GM19455 (cell line): ENCODE data around the gene PTPRR.

ENCODE experiments used
- ATAC-seq: cut with Tn5 transposase; IDR thresholded peaks from one replicate; pipeline ENCODE4 v1.9.1; 2021; ENCODE audit not compliant: unreplicated experiment

The PTPRR gene

DNA sequence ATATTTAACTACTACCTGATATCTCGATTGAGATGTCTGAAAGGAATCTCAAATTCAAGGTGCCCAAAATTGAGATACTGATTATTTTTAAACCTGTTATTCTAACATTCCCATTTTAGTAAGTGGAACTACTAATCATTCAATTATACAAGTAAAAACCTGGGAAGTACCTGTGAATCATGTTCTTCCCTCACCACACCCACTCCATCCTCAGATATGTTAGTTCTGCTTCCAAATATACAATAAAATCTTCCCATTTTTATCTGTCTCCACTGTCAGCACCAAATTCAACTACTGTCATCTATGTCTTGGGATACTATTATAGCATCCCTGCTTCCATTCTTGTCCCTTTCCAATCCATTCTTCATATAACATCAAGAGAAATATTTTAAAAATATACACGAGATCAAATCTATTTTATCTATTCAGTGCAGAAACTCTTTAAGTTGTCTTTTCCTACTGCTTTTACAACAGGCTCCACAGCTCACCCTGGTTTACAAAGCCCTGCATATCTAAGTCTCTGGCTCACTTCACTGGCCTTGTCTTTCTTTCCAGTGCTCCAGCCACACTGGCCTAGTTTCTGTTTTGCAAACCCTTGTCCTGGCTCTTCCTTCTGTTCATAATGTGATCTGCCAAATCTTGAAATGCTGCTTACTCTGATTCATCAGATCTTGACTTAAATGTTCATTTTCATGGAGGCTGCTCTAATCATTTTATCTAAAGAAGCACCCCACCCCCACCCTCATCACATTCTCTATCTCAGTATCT is 122.3 kb downstream of the PTPRR start:
- no peak for ATAC-seq

DNA sequence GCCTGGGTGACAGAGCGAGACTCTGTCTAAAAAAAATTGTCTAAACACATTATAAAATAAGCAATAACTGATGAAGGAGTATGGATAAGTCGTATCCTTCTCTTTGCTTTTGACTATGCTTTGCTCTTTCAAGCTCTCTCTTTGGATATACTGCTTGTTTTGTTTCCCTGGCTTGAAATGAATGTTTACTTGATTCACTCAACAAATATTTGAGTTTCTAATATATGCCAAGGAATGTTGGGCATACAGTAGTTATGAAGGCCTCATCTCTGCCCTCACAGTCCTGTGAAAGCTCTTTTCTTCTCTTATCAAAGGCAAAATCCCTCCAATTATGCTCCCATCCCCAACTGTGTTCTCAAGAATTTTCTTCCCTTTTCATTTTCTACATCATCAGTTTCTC is 123.5 kb downstream of the PTPRR start:
- ATAC-seq, result no peak

DNA sequence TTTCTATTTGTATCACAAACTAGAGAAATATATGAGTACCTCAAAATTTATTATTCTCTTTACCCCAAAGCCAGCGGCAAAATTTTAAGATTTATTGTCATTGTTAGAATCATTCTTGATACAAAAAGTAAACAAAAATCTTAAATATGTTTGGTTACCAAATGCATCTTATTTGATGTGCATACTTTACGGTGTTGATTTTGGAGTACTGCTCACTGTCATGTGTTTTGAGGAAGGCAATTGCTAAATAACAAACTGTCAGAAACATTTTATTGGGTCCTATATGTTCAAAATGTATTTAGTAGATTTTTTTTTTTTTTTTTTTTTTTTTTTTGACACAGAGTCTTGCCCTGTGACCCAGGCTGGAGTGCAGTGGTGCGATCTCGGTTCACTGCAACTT is 124.9 kb downstream of the PTPRR start:
- no peak for ATAC-seq

DNA sequence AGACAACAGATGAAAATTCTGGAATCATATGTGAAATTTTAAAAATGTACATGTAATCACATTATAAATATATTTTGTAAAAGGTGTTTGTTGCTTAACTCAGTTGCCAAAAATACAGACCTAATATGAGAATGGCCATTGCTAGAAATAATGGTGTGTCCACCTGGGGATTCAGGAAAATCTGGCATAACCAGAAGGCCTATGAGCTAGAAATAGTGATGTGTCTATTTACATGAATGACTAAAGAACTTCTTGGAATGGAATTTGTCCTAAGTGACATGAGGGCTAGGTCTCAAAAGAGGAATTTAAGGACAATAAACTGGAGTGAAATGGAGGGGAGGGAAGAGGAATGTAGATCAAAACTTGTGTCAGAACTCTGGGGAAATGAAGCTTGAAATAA is 126.4 kb downstream of the PTPRR start:
- ATAC-seq, result no peak

DNA sequence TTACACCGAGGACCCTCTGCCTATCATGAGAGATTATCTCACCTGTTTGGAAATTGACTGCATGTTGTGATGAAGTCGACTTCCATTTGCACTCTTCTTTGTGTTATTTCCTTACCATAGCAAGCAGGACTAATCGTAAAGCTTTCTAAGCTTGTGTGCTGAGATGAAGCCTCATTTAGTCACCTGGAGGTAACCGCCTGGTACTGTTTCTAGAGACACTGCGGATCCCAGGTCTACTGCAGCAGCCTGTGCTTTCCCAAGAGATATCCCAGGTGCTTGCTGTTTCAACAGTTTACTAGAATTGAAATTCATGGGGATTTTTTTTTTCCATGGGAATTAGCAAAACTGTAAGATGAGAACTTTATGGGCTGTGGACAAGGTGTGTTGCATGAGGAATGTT is 131.8 kb downstream of the PTPRR start:
- ATAC-seq, result no peak

DNA sequence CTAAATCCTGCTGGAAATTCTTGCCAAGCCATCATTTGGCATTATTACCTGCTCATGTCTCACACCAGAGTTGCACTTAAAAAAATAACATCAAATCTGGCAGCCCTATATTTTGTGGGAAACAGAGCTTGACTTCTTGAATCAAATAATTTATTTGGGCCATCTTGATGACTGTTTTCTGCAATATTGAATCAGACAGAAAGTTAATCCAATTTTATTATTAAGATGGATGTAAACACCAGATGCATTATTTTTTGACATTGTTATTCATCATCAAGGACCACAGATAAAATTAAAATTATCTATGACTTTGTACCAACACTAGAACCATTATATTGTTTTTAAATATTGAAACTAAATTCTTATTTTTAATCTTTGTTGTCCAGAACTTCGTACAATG is 132.9 kb downstream of the PTPRR start:
- ATAC-seq, result no peak

DNA sequence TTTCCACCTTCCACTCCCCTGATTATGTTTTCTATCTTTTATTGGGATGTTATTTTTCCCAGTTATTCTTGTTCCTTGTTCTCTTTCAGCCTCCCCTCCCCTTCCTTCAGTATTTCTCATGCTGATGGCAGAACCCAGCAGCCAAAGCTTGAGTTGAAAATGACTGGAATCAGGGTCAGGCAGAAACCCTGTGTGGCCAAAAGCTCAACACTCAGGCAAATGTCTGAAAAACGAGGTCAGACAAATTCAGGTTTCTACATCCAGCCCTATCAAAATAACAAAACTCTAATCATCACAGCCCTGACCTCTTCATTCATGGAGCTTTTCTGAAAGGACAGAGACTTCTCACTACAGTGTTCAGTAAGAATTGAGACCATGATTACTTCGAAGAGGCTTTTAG is 134.6 kb downstream of the PTPRR start:
- ATAC-seq, result no peak

DNA sequence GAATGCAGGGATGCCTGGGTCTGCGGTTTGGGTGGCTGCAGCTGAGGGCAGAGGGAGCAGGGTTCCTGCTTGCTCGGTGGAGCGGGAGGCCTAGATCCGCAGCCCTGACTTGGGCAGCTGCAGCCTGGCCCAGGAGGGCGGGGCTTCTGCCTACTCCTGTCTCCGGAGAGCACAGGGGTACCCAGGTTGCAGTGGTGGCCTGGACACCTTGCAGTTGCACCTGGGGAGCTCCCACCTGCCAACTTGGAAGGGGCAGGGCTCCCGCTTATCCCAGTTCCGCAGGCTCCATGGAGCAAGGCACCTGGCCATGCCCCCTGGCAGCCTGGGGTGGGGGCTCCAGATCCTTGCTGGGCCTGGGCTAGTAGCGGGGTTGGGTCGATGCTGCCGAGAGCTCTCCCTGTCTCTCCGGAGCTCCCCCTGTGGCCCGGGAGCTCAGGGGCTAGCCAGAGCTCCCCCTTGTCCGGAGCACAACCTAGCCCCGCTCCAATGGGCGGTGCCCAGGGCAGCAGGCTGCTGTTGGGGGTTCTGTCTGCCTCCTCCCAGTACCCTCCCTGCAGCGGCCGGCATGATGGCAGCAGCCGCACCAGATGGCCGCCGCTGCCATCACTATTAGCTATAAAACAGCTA is 136.4 kb downstream of the PTPRR start:
- no peak for ATAC-seq

DNA sequence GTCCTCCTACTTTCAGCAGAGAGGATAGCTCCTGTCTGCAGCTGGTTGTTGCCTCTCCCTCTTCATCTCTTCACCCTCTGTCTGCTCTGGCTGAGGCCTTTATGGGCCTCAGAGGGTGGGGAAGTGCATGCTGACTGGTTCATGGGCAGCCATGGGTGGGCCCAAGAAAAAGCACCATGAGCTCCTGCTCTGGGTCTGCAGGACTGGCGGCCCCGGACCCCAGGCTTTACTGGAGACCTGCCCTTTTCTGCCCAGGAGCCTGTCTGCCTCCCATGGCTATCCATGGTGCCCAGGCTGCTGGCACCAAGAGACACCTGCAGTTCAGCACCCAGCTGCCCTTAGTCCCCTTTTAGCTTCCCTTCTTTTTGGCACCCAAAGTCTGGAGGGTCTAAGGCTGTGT is 137.1 kb downstream of the PTPRR start:
- no peak for ATAC-seq

DNA sequence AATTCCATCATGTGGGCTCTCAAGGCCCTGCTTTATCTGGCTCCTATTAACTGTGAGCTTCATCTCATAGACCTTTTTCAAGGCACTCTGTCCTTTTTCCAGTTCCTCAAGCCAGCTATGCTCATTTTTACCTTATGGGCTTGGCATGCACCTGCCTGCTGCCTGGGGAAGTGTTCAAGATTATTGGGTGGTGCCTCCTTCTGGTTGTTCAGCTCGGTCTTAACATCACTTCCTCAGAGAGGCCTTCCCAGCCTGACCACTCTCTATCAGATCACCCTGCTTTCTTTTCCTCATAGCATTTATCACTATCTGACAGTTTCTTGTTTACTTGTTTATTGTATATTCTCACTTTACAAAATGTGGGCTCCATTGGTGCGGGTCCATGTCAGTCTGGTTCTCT is 141.3 kb downstream of the PTPRR start:
- ATAC-seq, result no peak

DNA sequence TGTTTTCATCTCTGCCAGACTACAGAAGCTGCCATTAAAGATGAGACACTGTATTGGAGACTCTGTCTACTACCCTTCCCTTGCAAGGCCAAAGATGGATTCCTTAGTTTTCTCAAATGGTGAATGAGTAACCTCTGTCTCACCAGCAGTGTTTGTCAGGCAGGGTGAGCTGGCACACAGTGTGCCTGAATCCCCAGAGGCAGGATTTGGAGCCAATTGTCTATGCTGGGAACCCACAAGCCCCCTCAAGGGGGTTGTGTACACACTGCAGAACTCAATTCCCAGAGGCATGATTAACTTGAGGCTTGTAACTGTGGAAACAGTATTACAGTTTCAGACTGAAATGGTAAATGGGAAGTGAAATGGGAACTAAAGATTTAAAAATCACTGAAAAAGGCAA is 146.5 kb downstream of the PTPRR start:
- ATAC-seq, result no peak

DNA sequence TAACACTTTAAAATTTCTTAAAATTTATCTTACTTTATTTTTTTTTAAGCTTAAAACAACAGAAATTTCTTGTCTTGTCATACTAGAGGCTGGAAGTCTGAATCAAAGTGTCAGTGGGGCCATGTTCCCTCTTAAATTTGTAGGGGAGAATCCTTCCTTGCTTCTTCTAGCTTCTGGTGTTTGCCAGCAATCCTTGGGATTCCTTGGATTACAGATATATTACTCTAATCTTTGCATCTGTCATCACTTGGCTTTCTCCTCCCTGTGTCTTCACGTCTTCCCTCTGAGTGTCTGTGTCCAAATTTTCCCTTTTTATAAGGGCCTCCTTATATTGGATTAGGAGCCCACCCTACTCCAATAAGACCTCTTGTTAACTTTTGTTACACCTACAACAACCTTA is 147.7 kb downstream of the PTPRR start:
- ATAC-seq, result no peak

DNA sequence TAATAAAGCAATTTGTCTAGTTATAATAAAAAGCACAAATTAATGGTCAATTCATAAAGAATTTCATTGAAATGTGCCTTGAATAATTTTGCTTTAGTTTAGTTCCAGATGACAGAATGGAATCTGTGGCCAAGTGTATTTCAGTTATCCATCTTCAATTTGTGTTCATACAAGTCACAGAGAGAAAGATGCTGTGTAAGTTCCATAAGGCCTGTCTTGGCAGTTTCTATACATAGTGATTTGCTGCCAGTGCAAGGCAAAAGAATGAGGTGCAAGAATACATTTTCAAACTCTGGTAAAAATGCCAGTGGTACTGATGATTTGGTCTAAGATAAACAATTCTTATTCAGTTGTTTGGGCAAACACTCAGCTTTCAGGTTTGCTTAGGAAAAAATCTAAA is 149.0 kb downstream of the PTPRR start:
- no peak for ATAC-seq

DNA sequence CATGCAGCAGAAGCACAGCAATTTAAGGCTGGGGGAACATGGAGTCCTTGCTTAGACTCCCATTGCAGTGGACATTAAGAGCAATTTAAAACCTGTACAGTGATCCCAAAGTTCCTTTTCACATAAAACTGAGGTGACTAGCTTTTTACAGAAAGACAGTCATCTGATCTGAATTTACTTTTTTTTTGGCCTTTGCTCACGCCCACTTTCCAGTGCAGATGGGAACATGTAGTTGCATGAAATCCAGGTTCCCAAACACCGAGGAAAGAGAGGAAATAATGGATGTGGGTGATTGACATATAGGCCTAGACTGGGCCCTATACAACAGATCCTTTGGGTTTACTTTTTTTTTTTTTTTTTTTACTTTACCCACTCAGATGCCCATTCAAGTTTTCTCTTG is 156.9 kb downstream of the PTPRR start:
- ATAC-seq, result no peak

DNA sequence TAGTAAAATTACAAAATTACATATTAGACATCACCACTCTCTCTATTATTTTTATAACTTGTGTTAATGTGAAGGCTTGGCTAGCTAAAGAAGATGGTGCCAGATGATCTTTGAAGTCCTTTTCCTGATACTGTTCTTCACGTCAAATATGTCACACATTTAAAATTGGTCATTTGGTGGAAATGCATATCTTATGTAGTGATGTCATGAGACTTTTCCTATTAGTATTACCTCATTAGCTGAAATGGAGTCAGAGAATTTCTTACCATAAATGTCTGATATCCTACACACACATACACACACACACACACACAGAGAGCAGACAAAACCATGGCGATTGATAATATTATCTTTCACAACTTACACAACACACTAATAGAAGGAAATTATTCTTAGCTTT is 158.5 kb downstream of the PTPRR start:
- ATAC-seq, result no peak

DNA sequence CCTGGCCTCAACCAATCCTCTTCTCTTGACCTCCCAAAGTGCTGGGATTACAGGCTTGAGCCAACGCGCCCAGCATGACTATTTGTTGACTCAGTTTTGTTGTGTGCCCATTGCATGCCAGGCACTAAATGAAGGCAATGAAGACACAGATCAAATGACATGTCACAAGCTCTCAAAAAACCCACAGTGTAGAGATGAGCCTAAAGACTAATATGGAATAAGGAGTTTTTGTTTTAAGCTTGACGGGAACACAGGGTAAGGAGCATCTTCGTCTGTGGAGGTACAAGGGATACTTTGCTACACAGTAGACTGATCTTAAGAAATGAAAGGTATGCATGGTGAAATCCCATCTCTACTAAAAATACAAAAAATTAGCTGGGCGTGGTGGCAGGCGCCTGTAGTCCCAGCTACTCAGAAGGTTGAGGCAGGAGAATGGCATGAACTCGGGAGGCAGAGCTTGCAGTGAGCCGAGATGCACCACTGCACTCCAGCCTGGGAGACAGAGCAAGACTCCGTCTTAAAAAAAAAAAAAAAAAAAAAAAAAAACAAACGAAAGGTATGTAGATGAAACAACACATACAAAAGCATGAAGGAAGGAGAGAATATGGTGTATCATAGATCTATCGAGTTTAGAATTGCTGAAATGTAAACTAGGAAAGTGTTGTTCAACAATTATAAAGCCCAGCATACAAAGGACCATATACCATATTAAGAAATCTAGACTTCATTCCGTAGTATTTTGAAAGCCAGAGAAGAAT is 161.2 kb downstream of the PTPRR start:
- no peak for ATAC-seq

DNA sequence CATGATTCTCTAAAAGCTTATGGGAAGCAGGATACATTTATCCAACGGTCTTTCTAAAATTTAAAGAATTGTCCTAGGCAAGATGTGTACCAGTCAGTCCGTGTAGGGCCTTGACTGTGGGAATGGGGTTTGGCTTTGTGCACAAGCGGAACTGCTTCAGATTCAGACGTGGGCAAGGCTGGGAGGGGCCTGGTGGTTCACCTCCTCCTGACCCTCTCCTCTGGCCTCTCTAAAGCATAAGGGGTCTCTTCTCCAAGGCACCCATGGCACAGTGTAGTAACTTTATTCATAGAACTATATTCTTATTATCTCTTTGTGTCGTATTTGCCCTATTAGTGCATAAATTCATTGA is 162.1 kb downstream of the PTPRR start:
- ATAC-seq, result no peak

DNA sequence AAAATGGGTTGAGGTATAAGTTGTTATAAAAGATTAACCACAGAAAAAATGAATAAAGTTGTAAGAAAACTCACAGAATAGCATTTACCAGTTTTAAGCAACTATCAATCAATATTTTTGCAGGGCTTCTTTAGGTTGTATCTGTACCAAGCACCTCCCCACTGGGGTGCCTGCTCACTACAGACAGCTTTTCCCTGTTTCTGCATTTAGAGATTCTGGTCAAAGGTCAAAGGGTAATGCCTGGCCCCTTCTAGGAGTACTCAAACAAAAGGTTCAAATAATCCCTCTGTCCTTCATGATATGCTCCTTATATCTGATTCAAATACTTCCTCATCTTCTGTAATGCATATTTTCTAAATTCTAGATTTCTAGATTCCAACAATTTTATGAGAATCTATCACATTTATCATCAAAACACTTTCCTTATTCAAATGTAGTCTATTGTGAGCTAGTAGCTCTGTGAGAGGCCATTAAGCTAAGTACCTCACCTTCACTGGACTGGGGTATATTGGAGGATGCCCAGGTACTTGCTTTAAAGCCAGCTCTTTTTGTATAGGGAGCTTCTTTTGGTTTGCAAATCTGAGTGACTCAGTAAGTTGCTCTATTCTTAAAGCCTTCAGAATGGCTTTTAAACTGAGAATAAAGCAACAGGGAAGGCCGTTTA is 162.6 kb downstream of the PTPRR start:
- no peak for ATAC-seq

DNA sequence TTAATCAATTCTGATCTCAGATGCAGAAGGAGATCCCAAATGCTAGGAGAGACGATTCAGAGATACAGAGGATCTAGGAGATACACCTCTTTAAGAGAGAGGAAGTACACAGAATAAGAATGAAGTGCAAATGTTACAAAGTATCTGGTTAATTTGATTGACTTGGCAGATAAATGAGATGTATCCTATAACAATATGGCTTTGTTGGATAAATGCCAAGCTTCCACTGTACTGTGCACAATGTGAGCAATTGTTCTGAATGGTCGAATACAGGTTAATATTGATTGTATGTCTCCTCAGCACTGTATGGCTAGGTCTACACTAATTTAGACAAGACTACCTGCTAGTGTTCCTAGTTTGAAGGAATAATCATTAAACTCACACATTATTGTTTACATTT is 163.7 kb downstream of the PTPRR start:
- no peak for ATAC-seq

DNA sequence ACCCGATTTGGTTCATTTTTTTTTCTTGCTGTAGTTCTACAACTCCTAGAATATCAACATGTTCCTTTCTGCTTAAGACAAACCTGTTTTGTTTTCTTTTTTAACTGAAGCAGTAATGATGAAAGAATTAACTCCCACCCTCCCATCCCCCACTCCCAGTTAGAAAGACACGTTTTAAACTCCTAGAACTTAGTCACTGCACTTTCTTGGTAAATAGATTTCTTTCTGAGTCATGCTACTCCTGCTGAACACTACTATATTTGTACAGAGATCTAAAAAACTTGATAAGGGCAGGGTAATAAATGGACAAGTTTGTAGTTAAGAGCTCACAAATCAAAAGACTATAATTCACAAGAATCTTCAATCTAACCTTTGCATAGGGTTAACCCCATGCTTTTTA is 164.4 kb downstream of the PTPRR start:
- no peak for ATAC-seq

DNA sequence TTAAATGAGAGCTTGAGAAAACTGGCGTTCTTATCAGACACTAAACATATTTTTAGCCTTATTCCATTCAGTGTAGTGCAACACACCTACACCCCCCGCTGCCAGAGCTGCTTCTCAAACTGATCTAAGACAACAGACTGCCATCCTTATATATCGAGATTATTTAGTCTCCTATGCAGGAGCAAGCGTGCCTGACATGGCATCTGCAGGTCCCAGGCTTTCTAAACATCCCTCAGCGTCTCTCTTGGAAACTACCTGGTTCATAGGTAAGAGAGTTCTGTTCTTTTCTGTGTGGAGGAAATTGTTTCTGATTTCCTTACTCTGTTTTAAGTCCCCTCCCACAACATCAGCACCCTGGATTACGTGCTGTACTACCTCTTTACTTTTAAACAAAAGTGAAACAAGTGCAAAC is 166.2 kb downstream of the PTPRR start:
- ATAC-seq, result no peak

DNA sequence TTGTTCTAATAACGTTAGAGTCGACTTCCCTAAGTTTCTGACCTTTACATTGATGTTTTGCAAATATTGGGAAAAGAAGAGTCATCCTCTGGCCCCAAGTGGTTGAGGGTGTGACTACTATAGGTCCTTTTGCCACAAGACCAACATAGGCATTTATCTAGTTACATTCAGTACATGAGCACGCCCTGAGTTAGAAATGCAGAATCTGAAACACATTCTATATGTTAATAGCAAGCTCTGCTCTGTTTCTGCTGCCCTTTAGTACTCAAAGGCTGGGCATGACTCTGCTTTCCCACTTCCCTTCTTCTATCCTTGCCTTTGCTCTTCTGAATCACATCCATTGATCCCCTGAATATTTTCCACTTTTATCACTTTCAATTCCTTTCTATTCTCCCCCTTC is 168.2 kb downstream of the PTPRR start:
- no peak for ATAC-seq
